ENCODE data around the gene UNC45A.

GRCh38 chr15:90931828-90932659 is 3.0 kb upstream of the UNC45A start, which contains the start of gene HDDC3:
- peak; percentile 67 to 94 (median 88) for TF ChIP-seq CTCF (IDR thresholded peaks at IDR 0.05)
- TF ChIP-seq POLR2A (IDR thresholded peaks at IDR 0.05): peak in 1 of 2 donors; percentile 64

Measured in thyroid gland (tissue), 4 donors.